Prostate gland (tissue), 2 donors: ENCODE data around the gene SPTBN4. TPM values are rescaled to one million over a fixed set of nuclear protein-coding genes. Genes with fewer than 3 reads are reported as not detected.

Experiments
- DNase-seq: peaks from one replicate; pipeline ENCODE4 v3.0.0-alpha.2; 2019; ENCODE audit warnings: low spot score
- H3K27ac ChIP-seq, 2 donors: fragments of 200-600 bp; sonication (generic); 2 replicates each; pipeline ENCODE4 v1.5.1; 2017 to 2019
- H3K27me3 ChIP-seq: fragments of 200-600 bp; sonication (generic); replicated peaks from 2 replicates; pipeline ENCODE4 v1.5.1; 2019; ENCODE audit not compliant: insufficient read depth
- H3K36me3 ChIP-seq, 2 donors: fragments of 200-600 bp; sonication (generic); 1 replicate in 1 of 2; 2 replicates in 1 of 2; pipeline versions ENCODE4 v1.5.1 to v1.8.1; 2017 to 2019
- H3K4me1 ChIP-seq: fragments of 200-600 bp; sonication (generic); replicated peaks from 2 replicates; pipeline ENCODE4 v1.5.1; 2019
- H3K4me3 ChIP-seq, 2 donors: fragments of 200-600 bp; sonication (generic); 2 replicates each; pipeline ENCODE4 v1.5.1; 2017 to 2019
- H3K9me3 ChIP-seq: fragments of 200-600 bp; sonication (generic); 2 replicates; pipeline ENCODE4 v1.5.1; 2017
- POLR2A ChIP-seq: fragments of 450-650 bp; IDR thresholded peaks from one replicate; pipeline ENCODE4 v1.6.1; 2016; ENCODE audit warnings: antibody characterized with exemption, mild to moderate bottlenecking
- POLR2AphosphoS5 ChIP-seq: sonication (generic); formaldehyde crosslinking; IDR thresholded peaks from one replicate; pipeline ENCODE4 v1.6.1; 2017; ENCODE audit warnings: antibody characterized with exemption
- WGBS: methylation state at CpG from one replicate; pipeline ENCODE4 v1.1.5; 2018; 5-methylcytosine and 5-hydroxymethylcytosine counted together
- intact Hi-C: fragments of 100-400 bp; cut with DNase I; formaldehyde crosslinking; loops from one replicate; pipeline ENCODE4 v1.14.2; 2022
- total RNA-seq, 2 donors: library from RNA; depleted of rRNA; stranded (reverse); fragments of >200 nt; gene quantifications; one replicate each; pipeline ENCODE4 v1.1.0, GENCODE V29; 2016
- TF ChIP-seq, protein P1 (sequence below), 4 experiments: fragments of 200-600 bp in 2 of 4; fragments of 450-650 bp in 2 of 4; sonication (generic) in 2 of 4; IDR thresholded peaks; 1 replicate in 3 of 4; 2 replicates in 1 of 4; pipeline ENCODE4 v1.5.1; 2016 to 2019; ENCODE audit warnings: antibody characterized with exemption in 4 of 4, mild to moderate bottlenecking in 2 of 4, moderate library complexity in 2 of 4

SPTBN4 gene
- total RNA-seq, 2 donors from 2014 or later: 5.2 to 21.9 TPM

DNA sequence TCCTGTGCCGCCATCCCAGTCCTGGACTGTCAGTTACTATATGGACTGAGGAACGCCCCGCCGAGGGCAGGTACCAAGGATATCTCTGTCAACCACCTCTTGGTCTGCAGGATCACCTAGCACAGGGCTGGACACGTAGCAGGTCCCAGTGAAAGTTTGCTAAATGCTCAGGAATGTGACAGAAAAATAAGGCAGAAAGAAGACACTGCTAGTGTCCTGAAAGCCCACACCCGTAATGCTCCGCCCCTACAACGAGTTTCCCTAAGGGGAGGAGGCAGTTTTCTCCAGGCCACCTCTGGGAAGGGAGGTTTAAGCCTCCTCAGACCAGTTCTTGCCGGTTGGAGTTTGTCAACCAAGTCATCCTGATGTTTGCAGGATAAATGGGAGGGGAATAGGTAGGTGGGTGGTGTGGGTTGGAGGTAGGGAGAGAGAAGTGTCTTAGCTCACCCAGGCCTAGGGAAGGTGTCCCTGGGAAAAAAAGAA is 21.0 kb upstream of the SPTBN4 start:
- no peak overlapping the region for H3K4me3 ChIP-seq
- H3K27me3 ChIP-seq: no peaks in the 10 kb centered on the region
- TF ChIP-seq, protein P1, sequence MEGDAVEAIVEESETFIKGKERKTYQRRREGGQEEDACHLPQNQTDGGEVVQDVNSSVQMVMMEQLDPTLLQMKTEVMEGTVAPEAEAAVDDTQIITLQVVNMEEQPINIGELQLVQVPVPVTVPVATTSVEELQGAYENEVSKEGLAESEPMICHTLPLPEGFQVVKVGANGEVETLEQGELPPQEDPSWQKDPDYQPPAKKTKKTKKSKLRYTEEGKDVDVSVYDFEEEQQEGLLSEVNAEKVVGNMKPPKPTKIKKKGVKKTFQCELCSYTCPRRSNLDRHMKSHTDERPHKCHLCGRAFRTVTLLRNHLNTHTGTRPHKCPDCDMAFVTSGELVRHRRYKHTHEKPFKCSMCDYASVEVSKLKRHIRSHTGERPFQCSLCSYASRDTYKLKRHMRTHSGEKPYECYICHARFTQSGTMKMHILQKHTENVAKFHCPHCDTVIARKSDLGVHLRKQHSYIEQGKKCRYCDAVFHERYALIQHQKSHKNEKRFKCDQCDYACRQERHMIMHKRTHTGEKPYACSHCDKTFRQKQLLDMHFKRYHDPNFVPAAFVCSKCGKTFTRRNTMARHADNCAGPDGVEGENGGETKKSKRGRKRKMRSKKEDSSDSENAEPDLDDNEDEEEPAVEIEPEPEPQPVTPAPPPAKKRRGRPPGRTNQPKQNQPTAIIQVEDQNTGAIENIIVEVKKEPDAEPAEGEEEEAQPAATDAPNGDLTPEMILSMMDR (IDR thresholded peaks at IDR 0.05): no peak
- TF ChIP-seq POLR2AphosphoS5 (peak; percentile 91), POLR2A (peak; percentile 29)
- whole genome bisulfite sequencing: 34% methylated on average over 9 of the region's 9 CpGs
- H3K36me3 ChIP-seq: peaks cover 0 to 13% of the 10 kb centered on the region in 2 donors
- no peaks in the 10 kb centered on the region for H3K9me3 ChIP-seq
- peak overlapping the region; percentile 99 for H3K27ac ChIP-seq
- intact Hi-C loops: loop anchor here (2.0 to 10.0 kb wide), 2 partner anchors 19 to 149 kb away; partner anchors contain the start of gene BLVRB
- H3K4me1 ChIP-seq: peaks cover 18% of the 10 kb centered on the region
- peak; percentile 70 for DNase-seq

DNA sequence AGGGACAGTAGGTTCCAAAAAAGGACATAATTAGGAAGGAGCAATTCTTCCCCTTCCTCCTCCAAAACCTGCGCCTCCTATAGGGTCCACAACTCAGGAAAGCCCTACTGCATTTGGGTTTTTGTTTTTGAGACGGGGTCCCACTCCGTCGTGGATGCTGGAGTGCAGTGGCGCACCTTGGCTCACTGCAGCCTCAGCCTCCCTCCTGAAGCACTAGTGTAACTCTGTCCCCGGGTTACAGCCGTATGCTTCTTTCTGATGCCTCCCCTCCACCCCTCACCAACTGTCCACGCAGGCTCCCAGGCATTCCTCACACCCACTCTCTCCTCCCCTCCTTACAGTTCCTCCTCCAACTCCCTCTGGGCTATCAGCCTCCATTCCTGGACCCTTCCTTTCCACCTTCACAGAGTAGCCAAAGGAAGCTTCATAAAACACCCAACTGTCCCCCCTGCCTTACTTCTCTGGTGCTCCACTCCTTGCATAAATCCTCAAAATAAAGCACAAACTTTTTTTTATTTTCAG is 20.5 kb upstream of the SPTBN4 start:
- intact Hi-C loops: loop anchor here (10.0 kb wide), 1 partner anchor 148 kb away; no protein-coding TSS in a partner anchor
- Histone ChIP-seq H3K4me1 (peaks cover 13% of the 10 kb centered on the region), H3K4me3 (no peak overlapping the region), H3K36me3 (peaks cover 0 to 9% of the 10 kb centered on the region in 2 donors), H3K9me3 (no peaks in the 10 kb centered on the region), H3K27me3 (no peaks in the 10 kb centered on the region), H3K27ac (peak overlapping the region; percentile 99)
- no peak for DNase-seq
- WGBS: 71% methylated on average over 8 of the region's 8 CpGs
- TF ChIP-seq POLR2A (no peak), POLR2AphosphoS5 (no peak)
- TF ChIP-seq, protein P1 (IDR thresholded peaks at IDR 0.05): no peak

DNA sequence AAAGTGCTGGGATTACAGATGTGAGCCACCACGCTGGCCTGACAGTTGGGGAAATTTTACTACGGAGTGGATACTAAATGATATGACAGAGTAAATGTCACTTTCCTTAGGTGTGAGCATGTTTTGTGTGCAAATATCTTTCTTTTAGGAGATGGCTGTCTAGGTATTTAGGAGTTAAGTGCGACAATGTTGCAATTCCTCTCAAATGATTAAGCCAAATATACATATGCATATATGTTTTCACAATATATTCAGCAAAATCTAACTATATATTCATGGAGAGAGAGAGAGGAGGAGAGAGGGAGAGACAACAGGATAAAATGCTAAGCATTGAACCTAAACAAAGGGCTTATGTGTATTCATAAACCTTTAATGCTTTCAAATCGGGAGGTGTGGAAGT is 17.3 kb upstream of the SPTBN4 start:
- intact Hi-C loops: loop anchor here (10.0 kb wide), 1 partner anchor 145 kb away; no protein-coding TSS in a partner anchor
- Histone ChIP-seq H3K36me3 (peaks cover 0 to 5% of the 10 kb centered on the region in 2 donors), H3K9me3 (no peaks in the 10 kb centered on the region), H3K27me3 (no peaks in the 10 kb centered on the region), H3K27ac (no peak overlapping the region), H3K4me1 (peaks cover 10% of the 10 kb centered on the region), H3K4me3 (no peak overlapping the region)
- TF ChIP-seq, protein P1 (IDR thresholded peaks at IDR 0.05): no peak
- no peak for TF ChIP-seq POLR2A
- no peak for TF ChIP-seq POLR2AphosphoS5
- WGBS: 91% methylated on average over 4 of the region's 4 CpGs
- DNase-seq: no peak

DNA sequence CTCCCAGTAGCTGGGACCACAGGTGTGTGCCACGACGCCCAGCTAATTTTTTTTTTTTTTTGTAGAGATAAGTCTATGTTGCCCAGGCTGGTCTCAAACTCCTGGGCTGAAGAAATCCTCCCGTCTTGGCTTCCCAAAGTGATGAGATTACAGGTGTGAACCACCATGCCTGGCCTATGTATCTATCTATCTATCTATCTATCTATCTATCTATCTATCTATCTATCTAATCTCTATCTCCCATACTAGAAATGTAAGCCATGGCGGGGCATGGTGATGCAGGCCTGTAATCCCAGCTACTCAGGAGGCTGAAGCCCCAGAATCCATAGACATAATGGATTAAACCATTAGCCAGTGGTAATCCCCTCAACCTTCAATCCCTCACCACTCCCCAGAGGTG is 16.1 kb upstream of the SPTBN4 start:
- Histone ChIP-seq H3K27ac (no peak overlapping the region), H3K9me3 (no peaks in the 10 kb centered on the region), H3K36me3 (peaks cover 0 to 5% of the 10 kb centered on the region in 2 donors), H3K27me3 (no peaks in the 10 kb centered on the region), H3K4me1 (peaks cover 10% of the 10 kb centered on the region), H3K4me3 (no peak overlapping the region)
- TF ChIP-seq POLR2A (no peak), POLR2AphosphoS5 (no peak)
- TF ChIP-seq, protein P1 (IDR thresholded peaks at IDR 0.05): no peak
- intact Hi-C loops: no loop called here
- DNase-seq: no peak
- whole genome bisulfite sequencing: 89% methylated on average over 4 of the region's 4 CpGs

DNA sequence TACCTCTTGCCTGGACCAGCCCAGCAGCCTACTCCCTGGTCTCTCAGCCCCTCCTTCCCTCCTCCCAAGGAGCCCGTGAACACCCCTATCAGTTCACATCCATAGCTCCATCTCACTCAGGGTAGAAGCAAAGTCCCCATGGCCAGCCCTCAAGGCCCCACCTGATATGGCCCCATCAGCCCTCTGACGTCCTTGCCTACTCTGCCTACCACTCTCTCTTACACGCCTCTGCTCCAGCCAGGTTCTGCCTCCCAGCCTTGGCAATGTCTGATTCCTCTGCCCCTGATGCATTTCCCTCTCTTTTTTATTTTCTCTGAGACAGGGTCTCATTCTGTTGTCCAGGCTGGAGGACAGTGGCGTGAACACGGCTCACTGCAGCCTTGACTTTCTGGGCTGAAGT is 14.8 kb upstream of the SPTBN4 start:
- peak overlapping the region; percentile 3 to 27 for H3K27ac ChIP-seq
- H3K36me3 ChIP-seq: peaks cover 0 to 5% of the 10 kb centered on the region in 2 donors
- no peaks in the 10 kb centered on the region for H3K27me3 ChIP-seq
- no peak for TF ChIP-seq POLR2A
- TF ChIP-seq, protein P1 (IDR thresholded peaks at IDR 0.05): no peak
- no peak for TF ChIP-seq POLR2AphosphoS5
- H3K9me3 ChIP-seq: no peaks in the 10 kb centered on the region
- H3K4me3 ChIP-seq: no peak overlapping the region
- H3K4me1 ChIP-seq: peaks cover 6% of the 10 kb centered on the region
- DNase-seq: no peak
- intact Hi-C loops: no loop called here
- 72% methylated on average over 5 of the region's 5 CpGs for WGBS
